OCI-LY7 (cell line): ENCODE data around the gene INKA2. TPM values are rescaled to one million over a fixed set of nuclear protein-coding genes. Genes with fewer than 3 reads are reported as not detected.

Source experiments
- BruUV-seq: library from RNA; stranded (reverse); fragments of 400-500 nt; replicated peaks from 2 replicates; lab custom pipeline; 2021; lab: Mats Ljungman, UMichigan
- CTCF ChIA-PET: fragments of 300-600 bp; sonication (Branson Sonifier 250); formaldehyde crosslinking; loops from one replicate; lab custom pipeline; 2022; ENCODE audit warnings: antibody characterized with exemption; ENCODE audit not compliant: unreplicated experiment; lab: Charles Lee
- POLR2A ChIA-PET: fragments of 300-600 bp; sonication (Branson Sonifier 250); formaldehyde crosslinking; loops from one replicate; lab custom pipeline; 2022; ENCODE audit warnings: antibody characterized with exemption; lab: Charles Lee
- DNase-seq: peaks from one replicate; pipeline ENCODE4 v3.0.0-alpha.2; 2015; ENCODE audit warnings: low spot score
- H2AFZ ChIP-seq: fragments of 200-600 bp; sonication (generic), shearing (Covaris generic); 2 replicates; pipeline ENCODE4 v1.6.1; 2014; ENCODE audit warnings: mild to moderate bottlenecking, antibody characterized with exemption, low read length, moderate library complexity
- H3K27ac ChIP-seq: fragments of 200-600 bp; sonication (generic); 2 replicates; pipeline ENCODE4 v1.5.1; 2014; ENCODE audit warnings: mixed run types, low read depth, mild to moderate bottlenecking, moderate library complexity, low read length, inconsistent platforms; ENCODE audit not compliant: poor library complexity, severe bottlenecking
- H3K36me3 ChIP-seq: fragments of 200-600 bp; sonication (generic); 2 replicates; pipeline ENCODE4 v1.6.1; 2014; ENCODE audit warnings: mild to moderate bottlenecking, antibody characterized with exemption, low read length, moderate library complexity, mixed read lengths; ENCODE audit not compliant: insufficient read depth
- H3K4me1 ChIP-seq: fragments of 200-600 bp; sonication (generic); 2 replicates; pipeline ENCODE4 v1.5.1; 2014; ENCODE audit warnings: mild to moderate bottlenecking, low read length; ENCODE audit not compliant: insufficient read depth, poor library complexity, severe bottlenecking
- H3K4me2 ChIP-seq: fragments of 200-600 bp; sonication (generic); 2 replicates; pipeline ENCODE4 v1.6.1; 2014; ENCODE audit warnings: mild to moderate bottlenecking, low read length
- H3K4me3 ChIP-seq: fragments of 200-600 bp; sonication (generic); 2 replicates; pipeline ENCODE4 v1.5.1; 2014; ENCODE audit warnings: mild to moderate bottlenecking, low read depth, low read length; ENCODE audit not compliant: poor library complexity, severe bottlenecking
- H3K79me2 ChIP-seq: fragments of 200-600 bp; sonication (generic); 2 replicates; pipeline ENCODE4 v1.6.1; 2016; ENCODE audit warnings: low read depth, mild to moderate bottlenecking, low read length, moderate library complexity, mixed read lengths; ENCODE audit not compliant: insufficient read depth
- H3K9me2 ChIP-seq: fragments of 200-600 bp; sonication (generic); 2 replicates; pipeline ENCODE4 v1.6.1; 2016; ENCODE audit warnings: mild to moderate bottlenecking, low read length, mixed read lengths; ENCODE audit not compliant: insufficient read depth
- H3K9me3 ChIP-seq: fragments of 200-600 bp; sonication (generic); 2 replicates; pipeline ENCODE4 v1.6.1; 2014; ENCODE audit warnings: mild to moderate bottlenecking, mixed run types, low read length, mixed read lengths
- H4K20me1 ChIP-seq: fragments of 200-600 bp; sonication (generic); 2 replicates; pipeline ENCODE4 v1.6.1; 2014; ENCODE audit warnings: mild to moderate bottlenecking, antibody characterized with exemption, low read length, moderate library complexity, mixed read lengths; ENCODE audit not compliant: insufficient read depth
- EZH2phosphoT487 ChIP-seq: fragments of 200-600 bp; sonication (generic); IDR thresholded peaks from 2 replicates; pipeline ENCODE4 v1.6.1; 2018; ENCODE audit warnings: low read depth, borderline replicate concordance, mild to moderate bottlenecking, mixed run types, antibody characterized with exemption, low read length, moderate library complexity, mixed read lengths
- intact Hi-C: fragments of 100-400 bp; cut with micrococcal nuclease; formaldehyde crosslinking; loops from one replicate; pipeline ENCODE4 v1.10.0; 2022; ENCODE audit not compliant: unreplicated experiment
- total RNA-seq, 2 experiments: library from RNA; depleted of rRNA in 1 of 2; stranded (reverse); fragments of >200 nt in 1 of 2; shearing (Covaris generic) in 1 of 2; gene quantifications; 2 replicates each; pipeline ENCODE4 v1.2.3, GENCODE V29; 2014 to 2022
- TF ChIP-seq, protein P1 (sequence below): fragments of 200-600 bp; sonication (generic); conservative IDR thresholded peaks from 2 replicates; pipeline ENCODE4 v1.5.1; 2014; ENCODE audit warnings: mild to moderate bottlenecking, antibody characterized with exemption, low read length, moderate library complexity, mixed read lengths

INKA2 gene
- total RNA-seq, 2 experiments from 2014 or later = 3.9 to 10.8 TPM

- Histone ChIP-seq H3K4me3 (no peak overlapping the region), H3K9me2 (no peaks in the 10 kb centered on the region), H3K36me3 (peaks cover 22% of the 10 kb centered on the region; the same call in 1 of the 2 replicates), H3K4me1 (peaks cover 11% of the 10 kb centered on the region), H3K27ac (no peak overlapping the region), H3K4me2 (no peak overlapping the region), H2AFZ (no peak overlapping the region), H3K79me2 (no peaks in the 10 kb centered on the region), H3K9me3 (no peaks in the 10 kb centered on the region), H4K20me1 (no peaks in the 10 kb centered on the region)
- ChIA-PET POLR2A (no interaction called here), CTCF (no interaction called here)
- intact Hi-C loops = no loop called here
- BruUV-seq = no TSS peak
- no peak for DNase-seq
- TF ChIP-seq EZH2phosphoT487 = no peak
- TF ChIP-seq, protein P1, sequence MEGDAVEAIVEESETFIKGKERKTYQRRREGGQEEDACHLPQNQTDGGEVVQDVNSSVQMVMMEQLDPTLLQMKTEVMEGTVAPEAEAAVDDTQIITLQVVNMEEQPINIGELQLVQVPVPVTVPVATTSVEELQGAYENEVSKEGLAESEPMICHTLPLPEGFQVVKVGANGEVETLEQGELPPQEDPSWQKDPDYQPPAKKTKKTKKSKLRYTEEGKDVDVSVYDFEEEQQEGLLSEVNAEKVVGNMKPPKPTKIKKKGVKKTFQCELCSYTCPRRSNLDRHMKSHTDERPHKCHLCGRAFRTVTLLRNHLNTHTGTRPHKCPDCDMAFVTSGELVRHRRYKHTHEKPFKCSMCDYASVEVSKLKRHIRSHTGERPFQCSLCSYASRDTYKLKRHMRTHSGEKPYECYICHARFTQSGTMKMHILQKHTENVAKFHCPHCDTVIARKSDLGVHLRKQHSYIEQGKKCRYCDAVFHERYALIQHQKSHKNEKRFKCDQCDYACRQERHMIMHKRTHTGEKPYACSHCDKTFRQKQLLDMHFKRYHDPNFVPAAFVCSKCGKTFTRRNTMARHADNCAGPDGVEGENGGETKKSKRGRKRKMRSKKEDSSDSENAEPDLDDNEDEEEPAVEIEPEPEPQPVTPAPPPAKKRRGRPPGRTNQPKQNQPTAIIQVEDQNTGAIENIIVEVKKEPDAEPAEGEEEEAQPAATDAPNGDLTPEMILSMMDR = no peak
These were observed 18.8 kb downstream of the INKA2 start for GRCh38 chr1:111720274-111720976.

DNA sequence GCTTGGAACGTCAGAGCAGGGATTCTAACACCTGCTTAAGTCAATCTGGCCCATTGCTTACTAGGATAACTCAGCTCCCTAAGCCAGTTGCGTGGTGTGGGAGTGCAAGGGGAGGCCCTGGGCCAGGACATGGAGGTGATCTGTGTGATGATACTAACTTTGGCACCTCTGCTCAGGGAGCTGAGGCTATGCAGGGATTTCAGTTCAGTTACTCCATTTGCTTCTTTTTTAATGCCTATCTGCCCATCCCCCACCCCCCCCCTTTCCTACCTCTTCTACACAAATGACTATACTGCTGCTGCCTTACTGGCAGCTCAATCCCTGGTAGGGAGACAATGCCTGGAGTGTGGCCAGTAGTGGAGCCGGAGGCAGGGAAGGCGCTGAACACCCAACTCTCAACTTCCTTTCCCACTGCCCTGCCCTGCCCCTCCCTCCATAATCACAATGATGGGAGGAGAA lies 19.5 kb downstream of the INKA2 start:
- Histone ChIP-seq H3K79me2 (no peaks in the 10 kb centered on the region), H3K27ac (no peak overlapping the region), H3K4me1 (peaks cover 11% of the 10 kb centered on the region), H3K9me3 (no peaks in the 10 kb centered on the region), H3K4me3 (no peak overlapping the region), H3K36me3 (peaks cover 24% of the 10 kb centered on the region; the same call in 1 of the 2 replicates), H3K9me2 (no peaks in the 10 kb centered on the region), H4K20me1 (no peaks in the 10 kb centered on the region), H2AFZ (no peak overlapping the region), H3K4me2 (no peak overlapping the region)
- TF ChIP-seq EZH2phosphoT487 = no peak
- TF ChIP-seq, protein P1 = no peak
- intact Hi-C loops = no loop called here
- DNase-seq = no peak
- ChIA-PET CTCF (no interaction called here), POLR2A (no interaction called here)
- BruUV-seq = no TSS peak

GRCh38 chr1:111719135-111719534 lies 20.1 kb downstream of the INKA2 start:
- Histone ChIP-seq H3K4me1 (peaks cover 11% of the 10 kb centered on the region), H3K4me2 (no peak overlapping the region), H2AFZ (no peak overlapping the region), H4K20me1 (no peaks in the 10 kb centered on the region), H3K9me2 (no peaks in the 10 kb centered on the region), H3K9me3 (no peaks in the 10 kb centered on the region), H3K79me2 (no peaks in the 10 kb centered on the region), H3K27ac (no peak overlapping the region), H3K36me3 (peaks cover 24% of the 10 kb centered on the region; the same call in 1 of the 2 replicates), H3K4me3 (no peak overlapping the region)
- DNase-seq = no peak
- BruUV-seq = no TSS peak
- POLR2A ChIA-PET = no interaction called here
- no peak for TF ChIP-seq EZH2phosphoT487
- TF ChIP-seq, protein P1 = no peak
- CTCF ChIA-PET = no interaction called here
- intact Hi-C loops = no loop called here
